GM19238 (cell line): Measurements from ENCODE around the gene OXCT1.

Source experiments
- DNase-seq: peaks from one replicate; pipeline ENCODE4 v3.0.0; 2011; ENCODE audit warnings: low spot score; ENCODE audit not compliant: insufficient read length

Gene OXCT1

GRCh38 chr5:41869724-41870626, at the start of gene OXCT1:
TSS of gene OXCT1 (minus strand) at chr5:41870425. CDS start at chr5:41870358, 67 bp downstream.
- peak; percentile 78 for DNase-seq

- no peak for DNase-seq
Measured at GRCh38 chr5:41918105-41918504, 47.9 kb upstream of the OXCT1 start.

- DNase-seq, result no peak
Measured at GRCh38 chr5:41908374-41909079, 38.3 kb upstream of the OXCT1 start.

GRCh38 chr5:41906151-41906550, 35.9 kb upstream of the OXCT1 start:
- DNase-seq, result no peak

GRCh38 chr5:41903892-41904799, 33.9 kb upstream of the OXCT1 start, which contains the start of gene RIMOC1:
TSS of gene RIMOC1 (plus strand) at chr5:41904344. CDS start at chr5:41904368, 24 bp downstream.
- peak; percentile 83 for DNase-seq

- no peak for DNase-seq
Measured at GRCh38 chr5:41903382-41903891, 33.2 kb upstream of the OXCT1 start.

- no peak for DNase-seq
Measured at GRCh38 chr5:41896230-41896629, 26.0 kb upstream of the OXCT1 start.

- no peak for DNase-seq
Measured at GRCh38 chr5:41893074-41893851, 23.0 kb upstream of the OXCT1 start.

- DNase-seq, result no peak
Measured at GRCh38 chr5:41892031-41892430, 21.8 kb upstream of the OXCT1 start.

- no peak for DNase-seq
Measured at GRCh38 chr5:41891066-41891707, 21.0 kb upstream of the OXCT1 start.

- DNase-seq, result no peak
Measured at GRCh38 chr5:41885286-41885685, 15.1 kb upstream of the OXCT1 start.

GRCh38 chr5:41883936-41884335, 13.7 kb upstream of the OXCT1 start:
- DNase-seq, result no peak

GRCh38 chr5:41883243-41883642, 13.0 kb upstream of the OXCT1 start:
- DNase-seq, result no peak

- DNase-seq, result no peak
Measured at GRCh38 chr5:41882765-41883164, 12.5 kb upstream of the OXCT1 start.

GRCh38 chr5:41878643-41879478, 8.6 kb upstream of the OXCT1 start:
- no peak for DNase-seq

- DNase-seq, result no peak
Measured at GRCh38 chr5:41878173-41878572, 7.9 kb upstream of the OXCT1 start.

- no peak for DNase-seq
Measured at GRCh38 chr5:41877408-41877807, 7.2 kb upstream of the OXCT1 start.

GRCh38 chr5:41876678-41877077, 6.5 kb upstream of the OXCT1 start:
- no peak for DNase-seq

- no peak for DNase-seq
Measured at GRCh38 chr5:41875121-41875520, 4.9 kb upstream of the OXCT1 start.
